ENCODE measurements around the gene CREG2. TPM values are rescaled to one million over a fixed set of nuclear protein-coding genes. Genes with fewer than 3 reads are reported as not detected.

CREG2 gene
- total RNA-seq, 1 experiment from 2014 or later = not detected

DNA sequence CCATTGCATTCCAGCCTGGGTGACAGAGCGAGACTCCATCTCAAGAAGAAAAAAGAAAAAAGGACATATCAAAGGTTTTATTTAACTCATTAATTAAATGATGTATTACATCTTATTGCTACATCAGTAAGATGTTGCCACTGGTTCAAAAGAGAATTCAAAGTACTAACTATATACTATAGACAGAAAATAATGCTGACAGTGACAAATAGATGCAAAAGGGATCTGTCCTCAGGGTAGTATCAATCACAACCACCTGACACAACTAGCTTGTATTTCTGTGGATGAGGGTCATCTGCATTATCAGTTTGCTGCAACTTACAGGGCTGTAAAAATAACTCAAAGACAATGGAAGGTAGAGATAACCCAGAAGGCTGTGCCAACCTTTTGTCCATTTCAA is 16.4 kb upstream of the CREG2 start:
- H3K9me2 ChIP-seq (replicated peaks; ENCODE audit: insufficient read depth, low read length) = no peaks in the 10 kb centered on the region
- H3K27me3 ChIP-seq (ENCODE audit: low read length) = no peaks in the 10 kb centered on the region
- H3K27ac ChIP-seq (ENCODE audit: low read length) = no peak overlapping the region
- H3K4me3 ChIP-seq (ENCODE audit: low read length) = no peak overlapping the region
- no peak overlapping the region for H3K4me2 ChIP-seq (ENCODE audit: low read depth, low read length, poor library complexity, severe bottlenecking)
- H4K20me1 ChIP-seq (ENCODE audit: insufficient read depth, low read depth, low read length) = no peaks in the 10 kb centered on the region
- H3K79me2 ChIP-seq (ENCODE audit: low read length) = no peaks in the 10 kb centered on the region
- H3K9ac ChIP-seq (ENCODE audit: low read length) = no peak overlapping the region
- H3K9me3 ChIP-seq (ENCODE audit: low read length) = no peaks in the 10 kb centered on the region
- H3K4me1 ChIP-seq (ENCODE audit: low read length) = no peaks in the 10 kb centered on the region
- H3K36me3 ChIP-seq (ENCODE audit: insufficient read depth, low read length) = no peaks in the 10 kb centered on the region
- H2AFZ ChIP-seq (ENCODE audit: low read length) = no peak overlapping the region
- DNase-seq = no peak

DNA sequence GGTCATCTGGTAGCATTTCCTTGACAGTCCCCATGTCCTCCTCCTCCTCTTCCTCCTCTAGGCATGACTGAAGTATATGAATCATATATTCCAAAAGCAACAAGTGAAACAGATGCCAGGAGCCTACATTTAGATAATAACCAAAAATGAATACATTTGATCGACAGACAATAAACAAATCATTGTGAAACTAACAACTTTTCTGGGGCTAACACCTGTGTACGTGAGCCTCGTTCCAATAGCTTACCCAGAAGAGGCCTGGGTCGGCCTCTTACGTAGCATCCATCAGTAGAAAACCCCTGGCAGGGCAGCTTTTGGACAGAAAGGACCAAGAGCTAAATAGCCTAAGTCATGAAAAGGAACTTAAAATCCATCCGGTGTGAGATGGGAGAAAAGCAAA is 15.3 kb upstream of the CREG2 start:
- Histone ChIP-seq H3K9me3 (ENCODE audit: low read length) (no peaks in the 10 kb centered on the region), H3K9me2 (replicated peaks; ENCODE audit: insufficient read depth, low read length) (no peaks in the 10 kb centered on the region), H3K27ac (ENCODE audit: low read length) (no peak overlapping the region), H3K4me2 (ENCODE audit: low read depth, low read length, poor library complexity, severe bottlenecking) (no peak overlapping the region), H4K20me1 (ENCODE audit: insufficient read depth, low read depth, low read length) (no peaks in the 10 kb centered on the region), H3K4me1 (ENCODE audit: low read length) (no peaks in the 10 kb centered on the region), H3K4me3 (ENCODE audit: low read length) (no peak overlapping the region), H2AFZ (ENCODE audit: low read length) (no peak overlapping the region), H3K9ac (ENCODE audit: low read length) (no peak overlapping the region), H3K36me3 (ENCODE audit: insufficient read depth, low read length) (no peaks in the 10 kb centered on the region), H3K27me3 (ENCODE audit: low read length) (no peaks in the 10 kb centered on the region), H3K79me2 (ENCODE audit: low read length) (no peaks in the 10 kb centered on the region)
- DNase-seq = no peak

DNA sequence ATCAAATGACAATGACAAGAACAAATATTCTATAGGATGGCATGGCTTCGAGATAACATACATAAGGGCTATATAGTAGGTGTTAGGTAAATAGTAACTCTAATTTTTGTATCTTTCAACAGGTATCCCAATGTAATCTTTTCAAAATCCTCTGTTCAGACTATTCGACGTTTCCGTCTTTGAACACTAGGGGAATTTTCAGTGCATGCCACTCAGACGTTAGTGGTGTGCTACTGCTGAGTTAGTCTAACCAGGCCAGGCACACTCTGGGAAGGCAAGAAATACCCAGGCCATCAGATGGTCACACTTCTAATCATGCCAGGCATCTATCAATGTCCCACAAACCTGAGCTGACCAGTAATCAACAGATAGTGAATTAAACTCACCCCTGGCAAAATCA is 14.6 kb upstream of the CREG2 start:
- DNase-seq = no peak
- no peaks in the 10 kb centered on the region for H3K4me1 ChIP-seq (ENCODE audit: low read length)

GRCh38 chr2:101401326-101401665 is 14.0 kb upstream of the CREG2 start:
- H3K79me2 ChIP-seq (ENCODE audit: low read length) = no peaks in the 10 kb centered on the region
- H3K27ac ChIP-seq (ENCODE audit: low read length) = no peak overlapping the region
- no peak overlapping the region for H3K4me2 ChIP-seq (ENCODE audit: low read depth, low read length, poor library complexity, severe bottlenecking)
- no peaks in the 10 kb centered on the region for H3K9me3 ChIP-seq (ENCODE audit: low read length)
- H4K20me1 ChIP-seq (ENCODE audit: insufficient read depth, low read depth, low read length) = no peaks in the 10 kb centered on the region
- no peak for DNase-seq
- H3K9me2 ChIP-seq (replicated peaks; ENCODE audit: insufficient read depth, low read length) = no peaks in the 10 kb centered on the region
- no peak overlapping the region for H3K9ac ChIP-seq (ENCODE audit: low read length)
- H2AFZ ChIP-seq (ENCODE audit: low read length) = no peak overlapping the region
- H3K4me3 ChIP-seq (ENCODE audit: low read length) = no peak overlapping the region
- no peaks in the 10 kb centered on the region for H3K27me3 ChIP-seq (ENCODE audit: low read length)
- no peaks in the 10 kb centered on the region for H3K4me1 ChIP-seq (ENCODE audit: low read length)
- H3K36me3 ChIP-seq (ENCODE audit: insufficient read depth, low read length) = no peaks in the 10 kb centered on the region

More for the DNA sequence above, 14.6 kb upstream of the CREG2 start:
- H3K79me2 ChIP-seq (ENCODE audit: low read length) = no peaks in the 10 kb centered on the region
- H3K9ac ChIP-seq (ENCODE audit: low read length) = no peak overlapping the region
- H4K20me1 ChIP-seq (ENCODE audit: insufficient read depth, low read depth, low read length) = no peaks in the 10 kb centered on the region
- H3K27ac ChIP-seq (ENCODE audit: low read length) = no peak overlapping the region
- no peaks in the 10 kb centered on the region for H3K27me3 ChIP-seq (ENCODE audit: low read length)
- no peak overlapping the region for H2AFZ ChIP-seq (ENCODE audit: low read length)
- no peaks in the 10 kb centered on the region for H3K9me3 ChIP-seq (ENCODE audit: low read length)
- H3K4me2 ChIP-seq (ENCODE audit: low read depth, low read length, poor library complexity, severe bottlenecking) = no peak overlapping the region
- H3K9me2 ChIP-seq (replicated peaks; ENCODE audit: insufficient read depth, low read length) = no peaks in the 10 kb centered on the region
- H3K4me3 ChIP-seq (ENCODE audit: low read length) = no peak overlapping the region
- no peaks in the 10 kb centered on the region for H3K36me3 ChIP-seq (ENCODE audit: insufficient read depth, low read length)

GRCh38 chr2:101400506-101401325 is 13.4 kb upstream of the CREG2 start:
- H3K9me2 ChIP-seq (replicated peaks; ENCODE audit: insufficient read depth, low read length) = no peaks in the 10 kb centered on the region
- no peaks in the 10 kb centered on the region for H3K36me3 ChIP-seq (ENCODE audit: insufficient read depth, low read length)
- no peaks in the 10 kb centered on the region for H4K20me1 ChIP-seq (ENCODE audit: insufficient read depth, low read depth, low read length)
- H3K4me2 ChIP-seq (ENCODE audit: low read depth, low read length, poor library complexity, severe bottlenecking) = no peak overlapping the region
- H3K27me3 ChIP-seq (ENCODE audit: low read length) = no peaks in the 10 kb centered on the region
- H3K9me3 ChIP-seq (ENCODE audit: low read length) = no peaks in the 10 kb centered on the region
- no peaks in the 10 kb centered on the region for H3K4me1 ChIP-seq (ENCODE audit: low read length)
- H3K9ac ChIP-seq (ENCODE audit: low read length) = no peak overlapping the region
- H3K4me3 ChIP-seq (ENCODE audit: low read length) = no peak overlapping the region
- H2AFZ ChIP-seq (ENCODE audit: low read length) = no peak overlapping the region
- DNase-seq = no peak
- H3K27ac ChIP-seq (ENCODE audit: low read length) = no peak overlapping the region
- H3K79me2 ChIP-seq (ENCODE audit: low read length) = no peaks in the 10 kb centered on the region

- Histone ChIP-seq H3K4me1 (ENCODE audit: low read length) (no peaks in the 10 kb centered on the region), H3K36me3 (ENCODE audit: insufficient read depth, low read length) (no peaks in the 10 kb centered on the region), H3K27ac (ENCODE audit: low read length) (no peak overlapping the region), H3K9me2 (replicated peaks; ENCODE audit: insufficient read depth, low read length) (no peaks in the 10 kb centered on the region), H2AFZ (ENCODE audit: low read length) (no peak overlapping the region), H3K9ac (ENCODE audit: low read length) (no peak overlapping the region), H3K4me2 (ENCODE audit: low read depth, low read length, poor library complexity, severe bottlenecking) (no peak overlapping the region), H3K9me3 (ENCODE audit: low read length) (no peaks in the 10 kb centered on the region), H3K4me3 (ENCODE audit: low read length) (no peak overlapping the region), H4K20me1 (ENCODE audit: insufficient read depth, low read depth, low read length) (no peaks in the 10 kb centered on the region), H3K79me2 (ENCODE audit: low read length) (no peaks in the 10 kb centered on the region), H3K27me3 (ENCODE audit: low read length) (no peaks in the 10 kb centered on the region)
- DNase-seq = no peak
These were observed 12.7 kb upstream of the CREG2 start for GRCh38 chr2:101400048-101400447.

DNA sequence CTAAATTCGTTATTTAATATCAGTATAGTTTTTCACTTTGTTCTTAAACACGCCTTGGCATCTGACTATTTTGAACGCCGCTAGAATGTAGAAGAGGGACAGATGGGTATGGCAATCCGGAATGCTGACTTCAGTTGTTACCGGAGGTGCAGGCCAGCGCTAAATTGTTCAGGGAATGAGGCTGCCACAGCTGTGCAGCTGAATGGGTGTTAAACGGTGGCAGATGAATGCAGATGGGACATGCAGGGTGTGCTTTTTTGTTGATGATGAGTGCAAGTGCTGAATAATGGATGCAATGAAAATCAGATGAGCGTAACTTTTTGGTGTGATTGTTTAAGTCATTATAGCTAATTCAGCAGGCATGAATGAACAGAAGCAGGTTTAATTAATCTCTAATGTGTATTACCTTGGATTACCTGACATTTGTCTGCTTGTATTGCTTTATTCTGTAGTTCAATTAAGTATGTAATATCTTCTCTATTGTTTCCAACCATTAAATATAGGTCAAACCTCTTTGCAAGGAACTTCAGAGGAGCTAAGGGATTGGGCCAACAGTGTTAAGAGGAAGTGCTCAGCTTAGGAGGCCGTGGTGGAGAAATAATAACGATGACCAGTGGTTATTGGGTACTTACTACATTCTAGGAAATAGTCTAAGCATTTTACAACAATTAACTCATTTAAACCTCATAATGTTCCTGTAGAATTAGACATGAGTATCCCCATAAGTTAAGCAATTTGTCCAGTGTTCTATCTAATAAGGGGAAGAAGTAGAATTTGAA is 11.9 kb upstream of the CREG2 start:
- H4K20me1 ChIP-seq (ENCODE audit: insufficient read depth, low read depth, low read length) = no peaks in the 10 kb centered on the region
- no peak for DNase-seq
- no peaks in the 10 kb centered on the region for H3K36me3 ChIP-seq (ENCODE audit: insufficient read depth, low read length)
- H3K9me3 ChIP-seq (ENCODE audit: low read length) = no peaks in the 10 kb centered on the region
- no peaks in the 10 kb centered on the region for H3K27me3 ChIP-seq (ENCODE audit: low read length)
- no peak overlapping the region for H3K9ac ChIP-seq (ENCODE audit: low read length)
- no peak overlapping the region for H3K4me2 ChIP-seq (ENCODE audit: low read depth, low read length, poor library complexity, severe bottlenecking)
- no peaks in the 10 kb centered on the region for H3K4me1 ChIP-seq (ENCODE audit: low read length)
- no peak overlapping the region for H2AFZ ChIP-seq (ENCODE audit: low read length)
- H3K79me2 ChIP-seq (ENCODE audit: low read length) = no peaks in the 10 kb centered on the region
- H3K4me3 ChIP-seq (ENCODE audit: low read length) = no peak overlapping the region
- H3K9me2 ChIP-seq (replicated peaks; ENCODE audit: insufficient read depth, low read length) = no peaks in the 10 kb centered on the region
- no peak overlapping the region for H3K27ac ChIP-seq (ENCODE audit: low read length)

DNA sequence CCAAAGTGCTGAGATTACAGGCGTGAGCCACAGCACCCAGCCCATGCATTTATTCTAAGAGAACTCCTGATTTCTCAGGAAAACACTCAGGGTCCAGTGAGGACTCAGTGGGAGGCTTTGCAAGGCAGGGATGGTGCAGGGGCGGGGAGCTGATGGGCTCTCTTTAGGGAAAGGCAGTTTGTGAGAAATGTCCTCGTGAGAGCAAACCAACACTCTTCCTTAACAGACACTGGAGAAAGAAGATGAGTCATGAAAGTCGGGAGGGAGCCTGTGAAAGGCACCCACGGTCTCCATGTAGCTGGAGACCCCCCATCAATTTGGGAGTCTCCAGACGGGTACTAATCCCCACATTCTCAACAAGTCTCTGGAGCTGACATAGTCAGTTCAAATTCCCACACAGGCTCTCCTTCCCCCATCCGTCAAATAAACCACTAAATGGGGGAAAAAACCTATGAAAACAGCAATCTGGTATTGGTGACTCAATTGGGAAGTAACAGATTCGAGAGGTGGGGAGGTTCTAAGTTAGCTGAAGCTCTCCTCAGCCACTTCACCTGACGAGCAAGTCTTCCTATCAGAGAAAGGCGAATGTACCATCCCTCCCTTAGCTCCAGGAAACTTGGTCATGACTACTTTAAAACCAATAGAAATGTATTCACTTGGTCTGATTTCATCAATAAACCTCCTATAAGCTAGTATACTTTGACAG is 11.0 kb upstream of the CREG2 start:
- Histone ChIP-seq H3K27me3 (ENCODE audit: low read length) (no peaks in the 10 kb centered on the region), H3K4me1 (ENCODE audit: low read length) (no peaks in the 10 kb centered on the region), H3K9me3 (ENCODE audit: low read length) (no peaks in the 10 kb centered on the region), H3K27ac (ENCODE audit: low read length) (no peak overlapping the region), H3K9ac (ENCODE audit: low read length) (no peak overlapping the region), H4K20me1 (ENCODE audit: insufficient read depth, low read depth, low read length) (no peaks in the 10 kb centered on the region), H3K79me2 (ENCODE audit: low read length) (no peaks in the 10 kb centered on the region), H3K9me2 (replicated peaks; ENCODE audit: insufficient read depth, low read length) (no peaks in the 10 kb centered on the region), H3K4me3 (ENCODE audit: low read length) (no peak overlapping the region), H3K36me3 (ENCODE audit: insufficient read depth, low read length) (no peaks in the 10 kb centered on the region), H3K4me2 (ENCODE audit: low read depth, low read length, poor library complexity, severe bottlenecking) (no peak overlapping the region), H2AFZ (ENCODE audit: low read length) (no peak overlapping the region)
- no peak for DNase-seq

All from Karpas-422 (cell line).